Endothelial cell of umbilical vein (primary cell): ENCODE results near the gene SOX13. TPM values are rescaled to one million over a fixed set of nuclear protein-coding genes. Genes with fewer than 3 reads are reported as not detected.

Experiments
- BruUV-seq: library from RNA; stranded (reverse); fragments of 400-500 nt; replicated peaks from 2 replicates; lab custom pipeline; 2021; lab: Mats Ljungman, UMichigan
- CTCF ChIA-PET: fragments of 300-600, 350-600 bp; sonication (Branson Sonifier 250); formaldehyde crosslinking; loops from one replicate; lab custom pipeline; 2021; ENCODE audit warnings: antibody characterized with exemption, inconsistent platforms; lab: Charles Lee
- POLR2A ChIA-PET: fragments of 300-600, 350-600 bp; sonication (Branson Sonifier 250); formaldehyde crosslinking; loops from one replicate; lab custom pipeline; 2021; ENCODE audit warnings: antibody characterized with exemption, inconsistent platforms; lab: Charles Lee
- DNase-seq: peaks from one replicate; pipeline ENCODE4 v3.0.0-alpha.2; 2011; ENCODE audit warnings: low read depth, low spot score
- FAIRE-seq: peaks from 2 replicates; lab custom pipeline; 2011; peaks lifted over from hg19 to GRCh38; lab: Jason Lieb, UNC
- H2AFZ ChIP-seq: 2 replicates; pipeline ENCODE4 v1.6.0; 2012; ENCODE audit warnings: low read depth, low read length, control low read depth, inconsistent platforms
- H3K27ac ChIP-seq: 2 replicates; pipeline ENCODE4 v1.5.1; 2011; ENCODE audit warnings: low read depth, mild to moderate bottlenecking, control low read depth, low read length, moderate library complexity; ENCODE audit not compliant: insufficient read depth
- H3K27me3 ChIP-seq, 2 experiments: 2 replicates each; pipeline versions ENCODE4 v1.6.0 to v1.6.1; 2011; ENCODE audit warnings: low read length in 2 of 2, mixed read lengths in 1 of 2; ENCODE audit not compliant: control insufficient read depth in 2 of 2, insufficient read depth in 2 of 2
- H3K36me3 ChIP-seq, 2 experiments: 2 replicates in 1 of 2; 3 replicates in 1 of 2; pipeline ENCODE4 v1.5.1; 2011; ENCODE audit warnings: low read length in 2 of 2, mild to moderate bottlenecking in 1 of 2, moderate library complexity in 1 of 2; ENCODE audit not compliant: control insufficient read depth in 2 of 2, insufficient read depth in 2 of 2; ENCODE audit errors: extremely low read depth in 1 of 2
- H3K4me1 ChIP-seq: 3 replicates; pipeline ENCODE4 v1.5.1; 2011; ENCODE audit warnings: mild to moderate bottlenecking, low read length; ENCODE audit not compliant: control insufficient read depth, insufficient read depth; ENCODE audit errors: extremely low read depth
- H3K4me2 ChIP-seq: 2 replicates; pipeline ENCODE4 v1.6.1; 2011; ENCODE audit warnings: low read length, control low read depth, mixed read lengths; ENCODE audit not compliant: insufficient read depth
- H3K4me3 ChIP-seq, 3 experiments: fragments of 200-600 bp in 1 of 3; sonication (generic), shearing (Covaris generic) in 1 of 3; replicated peaks in 1 of 3; 2 replicates each; pipeline ENCODE4 v1.5.1; 2011 to 2016; ENCODE audit warnings: control low read depth in 3 of 3, low read length in 3 of 3, mild to moderate bottlenecking in 2 of 3, inconsistent platforms in 1 of 3, low read depth in 1 of 3, moderate library complexity in 1 of 3; ENCODE audit not compliant: insufficient read depth in 1 of 3
- H3K79me2 ChIP-seq: 2 replicates; pipeline ENCODE4 v1.6.0; 2012; ENCODE audit warnings: low read length, inconsistent platforms; ENCODE audit not compliant: control insufficient read depth, insufficient read depth
- H3K9ac ChIP-seq: replicated peaks from 2 replicates; pipeline ENCODE3; 2011; ENCODE audit warnings: low read length, control low read depth; ENCODE audit not compliant: insufficient read depth; ENCODE audit errors: extremely low read depth
- H3K9me1 ChIP-seq: replicated peaks from 3 replicates; pipeline ENCODE4 v1.6.0; 2011; ENCODE audit warnings: mild to moderate bottlenecking, low read length; ENCODE audit not compliant: control insufficient read depth, insufficient read depth; ENCODE audit errors: extremely low read depth
- H3K9me3 ChIP-seq: replicated peaks from 2 replicates; pipeline ENCODE4 v1.5.1; 2012; ENCODE audit warnings: low read length, inconsistent platforms; ENCODE audit not compliant: control insufficient read depth, insufficient read depth
- H4K20me1 ChIP-seq: replicated peaks from 2 replicates; pipeline ENCODE3; 2011; ENCODE audit warnings: mild to moderate bottlenecking, low read length; ENCODE audit not compliant: control insufficient read depth, insufficient read depth; ENCODE audit errors: extremely low read depth
- CTCF ChIP-seq, 2 donors: IDR thresholded peaks; 1 replicate in 1 of 2; 2 replicates in 1 of 2; pipeline ENCODE4 v1.5.1; 2011; ENCODE audit warnings: low read length in 2 of 2, mild to moderate bottlenecking in 2 of 2, moderate library complexity in 2 of 2, control low read depth in 1 of 2, inconsistent platforms in 1 of 2, low read depth in 1 of 2; ENCODE audit not compliant: insufficient read depth in 1 of 2; ENCODE audit errors: extremely low read depth in 1 of 2
- EZH2 ChIP-seq: IDR thresholded peaks from 2 replicates; pipeline ENCODE4 v1.6.1; 2012; ENCODE audit warnings: borderline replicate concordance, low read depth, mild to moderate bottlenecking, moderate library complexity, low read length, inconsistent platforms; ENCODE audit not compliant: severe bottlenecking
- FOS ChIP-seq: IDR thresholded peaks from 2 replicates; pipeline ENCODE4 v1.6.1; 2011; ENCODE audit warnings: mild to moderate bottlenecking, low read length, moderate library complexity, borderline replicate concordance; ENCODE audit not compliant: insufficient read depth
- JUN ChIP-seq: IDR thresholded peaks from 2 replicates; pipeline ENCODE4 v1.6.1; 2011; ENCODE audit warnings: borderline replicate concordance, low read depth; ENCODE audit not compliant: insufficient read length, insufficient read depth
- MYC ChIP-seq: IDR thresholded peaks from one replicate; pipeline ENCODE4 v1.6.1; 2011; ENCODE audit warnings: mild to moderate bottlenecking, low read depth, low read length
- POLR2A ChIP-seq: IDR thresholded peaks from 2 replicates; pipeline ENCODE4 v1.6.1; 2012; ENCODE audit warnings: low read depth, mild to moderate bottlenecking, control low read depth, low read length
- POLR2AphosphoS5 ChIP-seq: IDR thresholded peaks from 2 replicates; pipeline ENCODE4 v1.6.1; 2012; ENCODE audit warnings: low read depth, mild to moderate bottlenecking, control low read depth, low read length, moderate library complexity; ENCODE audit not compliant: insufficient read depth
- dilution Hi-C: fragments of 300-500 bp; cut with MboI; formaldehyde crosslinking; loops from one replicate; pipeline ENCODE4 v1.15.0; 2019; ENCODE audit warnings: low sequenced_read_pairs; ENCODE audit not compliant: extremely low pct_ligation_motif_present
- intact Hi-C: fragments of 100-400 bp; cut with micrococcal nuclease; formaldehyde crosslinking; loops from one replicate; pipeline ENCODE4 v1.10.0; 2022
- polyA plus RNA-seq, 4 experiments: library from polyadenylated mRNA; depleted of rRNA in 3 of 4; stranded (reverse) in 3 of 4; unstranded in 1 of 4; fragments of >200 nt; gene quantifications; 2 replicates each; pipeline versions ENCODE4 v1.2.1 to v1.2.3, GENCODE V29; 2011 to 2012; ENCODE audit warnings: missing spikeins in 1 of 4
- total RNA-seq: library from RNA; stranded (reverse); gene quantifications from 2 replicates; pipeline ENCODE4 v1.2.3, GENCODE V29; 2021
- TF ChIP-seq, protein P1 (sequence below): IDR thresholded peaks from 2 replicates; pipeline ENCODE4 v1.6.1; 2011; ENCODE audit not compliant: insufficient read depth, insufficient read length

SOX13 gene
- total and polyA plus RNA-seq, 2 donors (not counting 3 experiments of a cell fraction or from before 2014, with no cell fraction given), result 40.8 to 57.7 TPM

- H3K4me3 ChIP-seq, result no peak overlapping the region
- no peaks in the 10 kb centered on the region for H3K27me3 ChIP-seq
- no peaks in the 10 kb centered on the region for H3K36me3 ChIP-seq
- DNase-seq (no peak), FAIRE-seq (no peak)
- H3K4me1 ChIP-seq, result peaks cover 24% of the 10 kb centered on the region
- dilution Hi-C loops, result loop anchor here (25.0 kb wide), 1 partner anchor 162 kb away; no protein-coding TSS in a partner anchor
- no peak overlapping the region for H2AFZ ChIP-seq
- H3K9me3 ChIP-seq, result no peaks in the 10 kb centered on the region
- H3K4me2 ChIP-seq, result no peak overlapping the region
- TF ChIP-seq FOS (no peak), JUN (no peak), EZH2 (no peak), MYC (no peak), POLR2AphosphoS5 (no peak), CTCF (IDR thresholded peaks at IDR 0.05; ENCODE audit: extremely low read depth in 1 of 2, insufficient read depth in 1 of 2, low read depth in 1 of 2, low read length in 2 of 2) (no peak), POLR2A (no peak)
- TF ChIP-seq, protein P1, sequence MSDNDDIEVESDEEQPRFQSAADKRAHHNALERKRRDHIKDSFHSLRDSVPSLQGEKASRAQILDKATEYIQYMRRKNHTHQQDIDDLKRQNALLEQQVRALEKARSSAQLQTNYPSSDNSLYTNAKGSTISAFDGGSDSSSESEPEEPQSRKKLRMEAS, result no peak
- intact Hi-C loops, result no loop called here
- no peak overlapping the region for H3K9ac ChIP-seq
- H3K27ac ChIP-seq, result no peak overlapping the region
- H4K20me1 ChIP-seq, result no peaks in the 10 kb centered on the region
- ChIA-PET CTCF (interaction anchor here (26.7 kb wide), 1 partner anchor 27 kb away, joined by 770 read pairs; no protein-coding TSS in a partner anchor), POLR2A (no interaction called here)
- BruUV-seq, result no TSS peak
- no peaks in the 10 kb centered on the region for H3K9me1 ChIP-seq
- H3K79me2 ChIP-seq, result no peaks in the 10 kb centered on the region
Observed at GRCh38 chr1:204174958-204175357, 102.0 kb downstream of the SOX13 start.
